Peyer's patch (tissue), 4 donors: ENCODE data around the gene SUPT3H. TPM values are rescaled to one million over a fixed set of nuclear protein-coding genes. Genes with fewer than 3 reads are reported as not detected.

ENCODE experiments used
- DNase-seq, 3 donors: peaks; one replicate each; pipeline ENCODE4 v3.0.0-alpha.2; 2017 to 2019
- H3K27ac ChIP-seq, 4 donors: fragments of 200-600 bp; sonication (generic); one replicate each; pipeline ENCODE4 v1.5.1; 2016 to 2019
- H3K27me3 ChIP-seq, 2 donors: fragments of 200-600 bp; sonication (generic); one replicate each; pipeline ENCODE4 v1.5.1; 2019
- H3K36me3 ChIP-seq, 3 donors: fragments of 200-600 bp; sonication (generic); one replicate each; pipeline ENCODE4 v1.5.1; 2016 to 2019
- H3K4me1 ChIP-seq, 4 donors: fragments of 200-600 bp; sonication (generic); one replicate each; pipeline ENCODE4 v1.5.1; 2016 to 2019
- H3K4me3 ChIP-seq, 4 donors: fragments of 200-600 bp; sonication (generic); 1 replicate in 3 of 4; 2 replicates in 1 of 4; pipeline ENCODE4 v1.5.1; 2016 to 2019; ENCODE audit warnings: mild to moderate bottlenecking in 1 of 4
- H3K9me3 ChIP-seq, 4 donors: fragments of 200-600 bp; sonication (generic); one replicate each; pipeline ENCODE4 v1.5.1; 2016 to 2019; ENCODE audit warnings: mild to moderate bottlenecking in 1 of 4
- CTCF ChIP-seq, 6 experiments: fragments of 450-650 bp in 4 of 6; fragments of 200-600 bp in 2 of 6; sonication (generic) in 1 of 6; IDR thresholded peaks; one replicate each; pipeline ENCODE4 v1.5.1; 2017 to 2019; ENCODE audit warnings: antibody characterized with exemption in 6 of 6, mild to moderate bottlenecking in 3 of 6, moderate library complexity in 1 of 6
- POLR2A ChIP-seq, 2 donors: fragments of 450-650 bp; IDR thresholded peaks; one replicate each; pipeline ENCODE4 v1.5.1; 2017; ENCODE audit warnings: antibody characterized with exemption in 2 of 2, mild to moderate bottlenecking in 2 of 2, moderate library complexity in 2 of 2
- total RNA-seq, 4 donors: library from RNA; depleted of rRNA; stranded (reverse); fragments of >200 nt; gene quantifications; one replicate each; pipeline ENCODE4 v1.1.0, GENCODE V29; 2016

Gene SUPT3H
- total RNA-seq, 4 donors from 2014 or later: 2.0 to 17.3 (median 2.7) TPM

GRCh38 chr6:45199554-45199953 lies 178.2 kb downstream of the SUPT3H start:
- Histone ChIP-seq H3K9me3 (no peaks in the 10 kb centered on the region), H3K27ac (no peak overlapping the region)
- no peak for TF ChIP-seq CTCF (IDR thresholded peaks at IDR 0.05)
- no peak for TF ChIP-seq POLR2A (IDR thresholded peaks at IDR 0.05)

DNA sequence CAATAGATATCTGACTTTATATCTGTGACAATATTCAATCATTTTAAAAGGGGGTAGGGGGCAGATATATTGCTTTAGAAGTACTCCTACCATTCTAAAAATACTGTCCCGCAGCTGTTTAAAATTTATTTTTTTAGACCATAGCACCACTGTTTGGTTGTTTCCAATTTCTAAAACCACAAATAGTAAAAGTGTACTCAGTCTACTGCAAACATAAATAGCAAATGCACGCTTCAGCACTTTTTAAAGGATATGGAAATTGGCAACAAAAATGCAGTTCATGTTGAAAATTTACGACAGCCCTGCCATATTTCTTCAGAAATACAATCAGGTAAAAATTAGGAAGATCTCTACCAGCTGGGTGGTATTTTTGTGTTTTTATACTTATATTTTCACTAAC lies 181.6 kb downstream of the SUPT3H start:
- Histone ChIP-seq H3K4me1 (no peaks in the 10 kb centered on the region), H3K36me3 (no peaks in the 10 kb centered on the region)

More at GRCh38 chr6:45199554-45199953, 178.2 kb downstream of the SUPT3H start:
- H3K36me3 ChIP-seq: no peaks in the 10 kb centered on the region
- no peaks in the 10 kb centered on the region for H3K4me1 ChIP-seq
- no peak overlapping the region for H3K4me3 ChIP-seq
- no peak for DNase-seq
- no peaks in the 10 kb centered on the region for H3K27me3 ChIP-seq

DNA sequence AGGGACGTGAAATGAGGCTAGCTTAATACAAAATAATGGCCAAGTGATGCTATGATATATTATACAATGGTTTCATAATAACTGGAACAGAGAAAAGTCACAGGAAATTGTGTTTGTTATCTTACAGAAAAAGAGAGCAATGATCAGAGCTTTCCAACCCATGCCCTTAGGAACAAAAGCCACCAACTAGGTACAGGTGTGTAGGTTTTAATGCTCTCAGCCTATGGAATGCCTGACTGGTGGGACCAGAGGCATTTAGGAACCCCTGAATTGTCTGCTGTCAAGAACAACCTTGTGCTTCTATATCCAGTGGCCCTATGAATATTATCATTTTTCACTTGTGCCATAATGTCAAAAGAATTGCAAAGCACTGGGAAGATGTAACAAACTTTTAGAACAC lies 182.6 kb downstream of the SUPT3H start:
- Histone ChIP-seq H3K27ac (no peak overlapping the region), H3K4me1 (no peaks in the 10 kb centered on the region), H3K27me3 (no peaks in the 10 kb centered on the region), H3K36me3 (no peaks in the 10 kb centered on the region), H3K4me3 (no peak overlapping the region), H3K9me3 (no peaks in the 10 kb centered on the region)
- TF ChIP-seq CTCF (IDR thresholded peaks at IDR 0.05) (no peak), POLR2A (IDR thresholded peaks at IDR 0.05) (no peak)
- no peak for DNase-seq

More for the DNA sequence above, 181.6 kb downstream of the SUPT3H start:
- H3K4me3 ChIP-seq: no peak overlapping the region
- H3K27ac ChIP-seq: no peak overlapping the region
- TF ChIP-seq CTCF (IDR thresholded peaks at IDR 0.05): no peak
- TF ChIP-seq POLR2A (IDR thresholded peaks at IDR 0.05): no peak
- DNase-seq: no peak
- H3K9me3 ChIP-seq: no peaks in the 10 kb centered on the region
- no peaks in the 10 kb centered on the region for H3K27me3 ChIP-seq

DNA sequence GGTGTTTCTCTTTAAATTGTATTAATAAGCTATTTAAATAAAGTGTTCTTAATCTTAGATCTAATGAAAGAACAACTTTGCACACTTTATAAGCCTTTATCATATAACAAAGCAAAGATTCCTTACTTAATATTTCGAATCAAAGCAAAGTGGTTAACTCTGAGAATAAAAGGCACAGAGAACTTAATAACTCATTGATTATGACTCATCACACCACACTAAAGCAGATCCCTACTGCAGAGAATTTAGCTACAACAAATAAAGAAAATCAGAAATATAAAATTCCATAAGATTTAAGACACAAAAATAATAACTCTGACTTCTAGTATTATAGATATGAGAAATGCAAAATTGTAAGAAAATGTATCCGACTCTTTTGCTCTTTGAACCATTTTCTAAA lies 185.2 kb downstream of the SUPT3H start:
- Histone ChIP-seq H3K4me1 (no peaks in the 10 kb centered on the region), H3K27ac (no peak overlapping the region), H3K9me3 (no peaks in the 10 kb centered on the region), H3K36me3 (no peaks in the 10 kb centered on the region), H3K27me3 (no peaks in the 10 kb centered on the region), H3K4me3 (no peak overlapping the region)
- DNase-seq: no peak
- TF ChIP-seq CTCF (IDR thresholded peaks at IDR 0.05): no peak
- no peak for TF ChIP-seq POLR2A (IDR thresholded peaks at IDR 0.05)

DNA sequence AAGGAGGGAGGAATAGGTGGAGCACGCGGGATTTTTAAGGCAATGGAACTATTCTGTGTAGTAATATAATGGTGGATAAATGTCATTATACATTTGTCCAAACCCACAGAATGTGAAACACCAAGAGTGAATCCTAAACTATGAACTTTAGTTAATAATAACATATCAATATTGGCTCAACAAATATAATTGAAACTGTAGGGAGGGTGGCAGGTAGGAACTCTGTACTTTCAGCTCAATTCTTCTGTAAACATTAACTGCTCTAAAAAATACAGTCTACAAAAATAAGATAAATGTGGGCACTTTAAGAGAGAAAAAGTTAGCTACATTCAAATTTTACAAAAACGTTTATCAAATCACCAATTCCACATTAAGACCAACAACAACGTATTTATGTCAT lies 186.3 kb downstream of the SUPT3H start:
- no peaks in the 10 kb centered on the region for H3K27me3 ChIP-seq

DNA sequence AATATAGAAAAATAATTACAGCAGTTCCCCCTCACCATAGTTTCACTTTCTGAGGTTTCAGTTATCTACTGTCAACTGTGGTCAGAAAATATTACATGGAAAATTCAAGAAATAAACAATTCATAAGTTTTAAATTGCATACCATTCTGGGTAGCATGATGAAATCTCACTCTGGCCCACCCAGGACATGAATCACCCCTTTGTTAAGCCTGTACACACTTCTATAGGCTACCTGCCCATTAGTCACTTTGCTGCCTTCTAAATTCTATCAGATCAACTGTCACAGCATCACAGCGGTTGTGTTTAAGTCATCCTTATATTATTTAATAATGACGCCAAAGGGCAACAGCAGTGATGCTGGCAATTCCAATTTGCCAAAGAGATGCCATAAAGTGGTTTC lies 189.9 kb downstream of the SUPT3H start:
- Histone ChIP-seq H3K36me3 (no peaks in the 10 kb centered on the region), H3K27me3 (no peaks in the 10 kb centered on the region), H3K9me3 (no peaks in the 10 kb centered on the region), H3K27ac (no peak overlapping the region), H3K4me3 (no peak overlapping the region), H3K4me1 (no peaks in the 10 kb centered on the region)
- no peak for DNase-seq
- TF ChIP-seq POLR2A (IDR thresholded peaks at IDR 0.05) (no peak), CTCF (IDR thresholded peaks at IDR 0.05) (no peak)

More for the DNA sequence above, 186.3 kb downstream of the SUPT3H start:
- H3K27ac ChIP-seq: no peak overlapping the region
- no peaks in the 10 kb centered on the region for H3K9me3 ChIP-seq
- H3K4me1 ChIP-seq: no peaks in the 10 kb centered on the region
- DNase-seq: no peak
- H3K4me3 ChIP-seq: no peak overlapping the region
- no peaks in the 10 kb centered on the region for H3K36me3 ChIP-seq
- TF ChIP-seq POLR2A (IDR thresholded peaks at IDR 0.05): no peak
